GM10266 (cell line): ENCODE results near the gene DDA1.
A peak's percentile ranks its signal among the peaks of the same experiment; 100 is the strongest.

ENCODE experiments used
- DNase-seq: peaks from one replicate; pipeline ENCODE4 v3.0.0; 2012; ENCODE audit errors: extremely low spot score
- CTCF ChIP-seq: IDR thresholded peaks from 2 replicates; pipeline ENCODE4 v1.5.1; 2012; ENCODE audit warnings: mild to moderate bottlenecking, low read depth; ENCODE audit not compliant: control insufficient read depth, insufficient read depth; ENCODE audit errors: missing control alignments

DDA1 gene

GRCh38 chr19:17302391-17303166 is 6.8 kb upstream of the DDA1 start:
- DNase-seq: no peak
- TF ChIP-seq CTCF: no peak

GRCh38 chr19:17303167-17303939 is 6.0 kb upstream of the DDA1 start, which contains the start of gene ABHD8:
ABHD8 (minus strand) TSS chr19:17303425; CDS start chr19:17301616, 1,809 bp downstream.
- peak; percentile 98 for DNase-seq
- TF ChIP-seq CTCF: peak; percentile 43

GRCh38 chr19:17303940-17304267 is 5.5 kb upstream of the DDA1 start:
- no peak for TF ChIP-seq CTCF
- no peak for DNase-seq

- TF ChIP-seq CTCF: no peak
- no peak for DNase-seq
Measured at GRCh38 chr19:17304386-17305215, 4.8 kb upstream of the DDA1 start.

- no peak for TF ChIP-seq CTCF
- no peak for DNase-seq
Measured at GRCh38 chr19:17305216-17305516, 4.2 kb upstream of the DDA1 start.

GRCh38 chr19:17305517-17306284 is 3.7 kb upstream of the DDA1 start, which contains the start of gene MRPL34:
MRPL34 (plus strand) TSS chr19:17305872; CDS start chr19:17305893, 21 bp downstream.
- TF ChIP-seq CTCF: peak; percentile 78
- DNase-seq: peak; percentile 90
